ENCODE results near the gene TSEN15. TPM values are rescaled to one million over a fixed set of nuclear protein-coding genes. Genes with fewer than 3 reads are reported as not detected.

TSEN15 gene
- total and polyA plus RNA-seq, 2 of the 13 experiments (the other 11 are each of a cell fraction or from before 2014, with no cell fraction given): 25.6 to 35.8 TPM

DNA sequence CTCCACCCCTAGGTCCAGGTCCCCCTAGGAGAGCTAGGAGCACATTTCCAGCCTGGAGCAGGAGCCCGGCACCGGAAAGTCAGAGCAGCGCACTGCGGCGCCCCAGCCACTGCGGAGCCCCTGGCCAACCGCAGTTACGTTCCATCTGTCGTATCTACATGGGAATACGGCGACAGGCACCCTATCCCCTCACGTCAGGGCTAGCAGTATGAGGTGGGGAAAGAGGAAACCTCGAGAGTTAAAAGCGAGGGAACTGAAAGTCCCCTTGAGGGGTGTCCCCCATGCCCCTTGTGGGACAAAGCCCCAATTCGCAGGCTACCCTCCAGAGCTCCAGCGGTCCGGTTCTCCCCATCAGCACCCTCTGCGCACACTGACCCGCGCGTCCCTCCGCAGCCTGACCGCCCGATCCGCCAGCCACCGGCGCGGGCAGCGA, 15.0 kb upstream of the TSEN15 start (continued):
- TF ChIP-seq, protein P1, sequence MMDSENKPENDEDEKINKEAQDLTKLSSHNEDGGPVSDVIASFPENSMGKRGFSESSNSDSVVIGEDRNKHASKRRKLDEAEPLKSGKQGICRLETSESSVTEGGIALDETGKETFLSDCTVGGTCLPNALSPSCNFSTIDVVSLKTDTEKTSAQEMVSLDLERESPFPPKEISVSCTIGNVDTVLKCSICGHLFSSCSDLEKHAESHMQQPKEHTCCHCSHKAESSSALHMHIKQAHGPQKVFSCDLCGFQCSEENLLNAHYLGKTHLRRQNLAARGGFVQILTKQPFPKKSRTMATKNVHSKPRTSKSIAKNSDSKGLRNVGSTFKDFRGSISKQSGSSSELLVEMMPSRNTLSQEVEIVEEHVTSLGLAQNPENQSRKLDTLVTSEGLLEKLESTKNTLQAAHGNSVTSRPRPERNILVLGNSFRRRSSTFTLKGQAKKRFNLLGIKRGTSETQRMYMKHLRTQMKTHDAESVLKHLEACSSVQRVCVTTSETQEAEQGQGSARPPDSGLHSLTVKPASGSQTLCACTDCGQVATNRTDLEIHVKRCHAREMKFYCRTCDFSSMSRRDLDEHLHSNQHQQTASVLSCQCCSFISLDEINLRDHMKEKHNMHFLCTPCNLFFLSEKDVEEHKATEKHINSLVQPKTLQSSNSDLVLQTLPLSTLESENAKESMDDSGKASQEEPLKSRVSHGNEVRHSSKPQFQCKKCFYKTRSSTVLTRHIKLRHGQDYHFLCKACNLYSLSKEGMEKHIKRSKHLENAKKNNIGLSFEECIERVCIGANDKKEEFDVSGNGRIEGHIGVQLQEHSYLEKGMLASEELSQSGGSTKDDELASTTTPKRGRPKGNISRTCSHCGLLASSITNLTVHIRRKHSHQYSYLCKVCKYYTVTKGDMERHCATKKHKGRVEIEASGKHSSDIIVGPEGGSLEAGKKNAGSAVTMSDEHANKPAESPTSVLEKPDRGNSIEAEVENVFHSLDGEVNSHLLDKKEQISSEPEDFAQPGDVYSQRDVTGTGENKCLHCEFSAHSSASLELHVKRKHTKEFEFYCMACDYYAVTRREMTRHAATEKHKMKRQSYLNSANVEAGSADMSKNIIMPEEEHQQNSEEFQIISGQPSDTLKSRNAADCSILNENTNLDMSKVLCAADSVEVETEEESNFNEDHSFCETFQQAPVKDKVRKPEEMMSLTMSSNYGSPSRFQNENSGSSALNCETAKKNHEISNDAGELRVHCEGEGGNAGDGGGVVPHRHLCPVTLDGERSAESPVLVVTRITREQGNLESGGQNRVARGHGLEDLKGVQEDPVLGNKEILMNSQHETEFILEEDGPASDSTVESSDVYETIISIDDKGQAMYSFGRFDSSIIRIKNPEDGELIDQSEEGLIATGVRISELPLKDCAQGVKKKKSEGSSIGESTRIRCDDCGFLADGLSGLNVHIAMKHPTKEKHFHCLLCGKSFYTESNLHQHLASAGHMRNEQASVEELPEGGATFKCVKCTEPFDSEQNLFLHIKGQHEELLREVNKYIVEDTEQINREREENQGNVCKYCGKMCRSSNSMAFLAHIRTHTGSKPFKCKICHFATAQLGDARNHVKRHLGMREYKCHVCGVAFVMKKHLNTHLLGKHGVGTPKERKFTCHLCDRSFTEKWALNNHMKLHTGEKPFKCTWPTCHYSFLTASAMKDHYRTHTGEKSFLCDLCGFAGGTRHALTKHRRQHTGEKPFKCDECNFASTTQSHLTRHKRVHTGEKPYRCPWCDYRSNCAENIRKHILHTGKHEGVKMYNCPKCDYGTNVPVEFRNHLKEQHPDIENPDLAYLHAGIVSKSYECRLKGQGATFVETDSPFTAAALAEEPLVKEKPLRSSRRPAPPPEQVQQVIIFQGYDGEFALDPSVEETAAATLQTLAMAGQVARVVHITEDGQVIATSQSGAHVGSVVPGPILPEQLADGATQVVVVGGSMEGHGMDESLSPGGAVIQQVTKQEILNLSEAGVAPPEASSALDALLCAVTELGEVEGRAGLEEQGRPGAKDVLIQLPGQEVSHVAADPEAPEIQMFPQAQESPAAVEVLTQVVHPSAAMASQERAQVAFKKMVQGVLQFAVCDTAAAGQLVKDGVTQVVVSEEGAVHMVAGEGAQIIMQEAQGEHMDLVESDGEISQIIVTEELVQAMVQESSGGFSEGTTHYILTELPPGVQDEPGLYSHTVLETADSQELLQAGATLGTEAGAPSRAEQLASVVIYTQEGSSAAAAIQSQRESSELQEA (CRISPR knock-in tag; IDR thresholded peaks at IDR 0.05; ENCODE audit: not compliant biosample characterization): peak; percentile 12
- TF ChIP-seq ZNF431 (CRISPR knock-in tag; IDR thresholded peaks at IDR 0.05; ENCODE audit: borderline replicate concordance, low read depth): no peak
- TF ChIP-seq, protein P2, sequence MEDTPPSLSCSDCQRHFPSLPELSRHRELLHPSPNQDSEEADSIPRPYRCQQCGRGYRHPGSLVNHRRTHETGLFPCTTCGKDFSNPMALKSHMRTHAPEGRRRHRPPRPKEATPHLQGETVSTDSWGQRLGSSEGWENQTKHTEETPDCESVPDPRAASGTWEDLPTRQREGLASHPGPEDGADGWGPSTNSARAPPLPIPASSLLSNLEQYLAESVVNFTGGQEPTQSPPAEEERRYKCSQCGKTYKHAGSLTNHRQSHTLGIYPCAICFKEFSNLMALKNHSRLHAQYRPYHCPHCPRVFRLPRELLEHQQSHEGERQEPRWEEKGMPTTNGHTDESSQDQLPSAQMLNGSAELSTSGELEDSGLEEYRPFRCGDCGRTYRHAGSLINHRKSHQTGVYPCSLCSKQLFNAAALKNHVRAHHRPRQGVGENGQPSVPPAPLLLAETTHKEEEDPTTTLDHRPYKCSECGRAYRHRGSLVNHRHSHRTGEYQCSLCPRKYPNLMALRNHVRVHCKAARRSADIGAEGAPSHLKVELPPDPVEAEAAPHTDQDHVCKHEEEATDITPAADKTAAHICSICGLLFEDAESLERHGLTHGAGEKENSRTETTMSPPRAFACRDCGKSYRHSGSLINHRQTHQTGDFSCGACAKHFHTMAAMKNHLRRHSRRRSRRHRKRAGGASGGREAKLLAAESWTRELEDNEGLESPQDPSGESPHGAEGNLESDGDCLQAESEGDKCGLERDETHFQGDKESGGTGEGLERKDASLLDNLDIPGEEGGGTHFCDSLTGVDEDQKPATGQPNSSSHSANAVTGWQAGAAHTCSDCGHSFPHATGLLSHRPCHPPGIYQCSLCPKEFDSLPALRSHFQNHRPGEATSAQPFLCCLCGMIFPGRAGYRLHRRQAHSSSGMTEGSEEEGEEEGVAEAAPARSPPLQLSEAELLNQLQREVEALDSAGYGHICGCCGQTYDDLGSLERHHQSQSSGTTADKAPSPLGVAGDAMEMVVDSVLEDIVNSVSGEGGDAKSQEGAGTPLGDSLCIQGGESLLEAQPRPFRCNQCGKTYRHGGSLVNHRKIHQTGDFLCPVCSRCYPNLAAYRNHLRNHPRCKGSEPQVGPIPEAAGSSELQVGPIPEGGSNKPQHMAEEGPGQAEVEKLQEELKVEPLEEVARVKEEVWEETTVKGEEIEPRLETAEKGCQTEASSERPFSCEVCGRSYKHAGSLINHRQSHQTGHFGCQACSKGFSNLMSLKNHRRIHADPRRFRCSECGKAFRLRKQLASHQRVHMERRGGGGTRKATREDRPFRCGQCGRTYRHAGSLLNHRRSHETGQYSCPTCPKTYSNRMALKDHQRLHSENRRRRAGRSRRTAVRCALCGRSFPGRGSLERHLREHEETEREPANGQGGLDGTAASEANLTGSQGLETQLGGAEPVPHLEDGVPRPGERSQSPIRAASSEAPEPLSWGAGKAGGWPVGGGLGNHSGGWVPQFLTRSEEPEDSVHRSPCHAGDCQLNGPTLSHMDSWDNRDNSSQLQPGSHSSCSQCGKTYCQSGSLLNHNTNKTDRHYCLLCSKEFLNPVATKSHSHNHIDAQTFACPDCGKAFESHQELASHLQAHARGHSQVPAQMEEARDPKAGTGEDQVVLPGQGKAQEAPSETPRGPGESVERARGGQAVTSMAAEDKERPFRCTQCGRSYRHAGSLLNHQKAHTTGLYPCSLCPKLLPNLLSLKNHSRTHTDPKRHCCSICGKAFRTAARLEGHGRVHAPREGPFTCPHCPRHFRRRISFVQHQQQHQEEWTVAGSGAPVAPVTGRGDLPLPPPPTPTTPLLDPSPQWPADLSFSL (CRISPR knock-in tag; IDR thresholded peaks at IDR 0.05): peak; percentile 53; the same call in 1 of the 2 replicates
- TF ChIP-seq ZNF329 (CRISPR knock-in tag; IDR thresholded peaks at IDR 0.05; ENCODE audit: low read depth): no peak
- no peak for TF ChIP-seq MTA3 (CRISPR knock-in tag; IDR thresholded peaks at IDR 0.05)
- TF ChIP-seq, protein P3, sequence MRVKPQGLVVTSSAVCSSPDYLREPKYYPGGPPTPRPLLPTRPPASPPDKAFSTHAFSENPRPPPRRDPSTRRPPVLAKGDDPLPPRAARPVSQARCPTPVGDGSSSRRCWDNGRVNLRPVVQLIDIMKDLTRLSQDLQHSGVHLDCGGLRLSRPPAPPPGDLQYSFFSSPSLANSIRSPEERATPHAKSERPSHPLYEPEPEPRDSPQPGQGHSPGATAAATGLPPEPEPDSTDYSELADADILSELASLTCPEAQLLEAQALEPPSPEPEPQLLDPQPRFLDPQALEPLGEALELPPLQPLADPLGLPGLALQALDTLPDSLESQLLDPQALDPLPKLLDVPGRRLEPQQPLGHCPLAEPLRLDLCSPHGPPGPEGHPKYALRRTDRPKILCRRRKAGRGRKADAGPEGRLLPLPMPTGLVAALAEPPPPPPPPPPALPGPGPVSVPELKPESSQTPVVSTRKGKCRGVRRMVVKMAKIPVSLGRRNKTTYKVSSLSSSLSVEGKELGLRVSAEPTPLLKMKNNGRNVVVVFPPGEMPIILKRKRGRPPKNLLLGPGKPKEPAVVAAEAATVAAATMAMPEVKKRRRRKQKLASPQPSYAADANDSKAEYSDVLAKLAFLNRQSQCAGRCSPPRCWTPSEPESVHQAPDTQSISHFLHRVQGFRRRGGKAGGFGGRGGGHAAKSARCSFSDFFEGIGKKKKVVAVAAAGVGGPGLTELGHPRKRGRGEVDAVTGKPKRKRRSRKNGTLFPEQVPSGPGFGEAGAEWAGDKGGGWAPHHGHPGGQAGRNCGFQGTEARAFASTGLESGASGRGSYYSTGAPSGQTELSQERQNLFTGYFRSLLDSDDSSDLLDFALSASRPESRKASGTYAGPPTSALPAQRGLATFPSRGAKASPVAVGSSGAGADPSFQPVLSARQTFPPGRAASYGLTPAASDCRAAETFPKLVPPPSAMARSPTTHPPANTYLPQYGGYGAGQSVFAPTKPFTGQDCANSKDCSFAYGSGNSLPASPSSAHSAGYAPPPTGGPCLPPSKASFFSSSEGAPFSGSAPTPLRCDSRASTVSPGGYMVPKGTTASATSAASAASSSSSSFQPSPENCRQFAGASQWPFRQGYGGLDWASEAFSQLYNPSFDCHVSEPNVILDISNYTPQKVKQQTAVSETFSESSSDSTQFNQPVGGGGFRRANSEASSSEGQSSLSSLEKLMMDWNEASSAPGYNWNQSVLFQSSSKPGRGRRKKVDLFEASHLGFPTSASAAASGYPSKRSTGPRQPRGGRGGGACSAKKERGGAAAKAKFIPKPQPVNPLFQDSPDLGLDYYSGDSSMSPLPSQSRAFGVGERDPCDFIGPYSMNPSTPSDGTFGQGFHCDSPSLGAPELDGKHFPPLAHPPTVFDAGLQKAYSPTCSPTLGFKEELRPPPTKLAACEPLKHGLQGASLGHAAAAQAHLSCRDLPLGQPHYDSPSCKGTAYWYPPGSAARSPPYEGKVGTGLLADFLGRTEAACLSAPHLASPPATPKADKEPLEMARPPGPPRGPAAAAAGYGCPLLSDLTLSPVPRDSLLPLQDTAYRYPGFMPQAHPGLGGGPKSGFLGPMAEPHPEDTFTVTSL (CRISPR knock-in tag; IDR thresholded peaks at IDR 0.05; ENCODE audit: borderline replicate concordance): no peak
- no peak for TF ChIP-seq TBX3 (IDR thresholded peaks at IDR 0.05; ENCODE audit: borderline replicate concordance)

Measured in HepG2 (cell line).